T-helper 2 cell (primary cell): ENCODE results near the gene ARSG.
"Not testable (repeated sequence)": the region's sequence is repeated elsewhere in the genome, so short reads cannot be mapped to it uniquely, and the experiment has no call there.

Experiments used
- DNase-seq, 5 experiments: peaks; one replicate each; pipeline versions ENCODE4 v3.0.0 to v3.0.0-alpha.2; 2012 to 2022

Gene ARSG

GRCh38 chr17:68277807-68278206 is 13.5 kb upstream of the ARSG start:
- no peak for DNase-seq

GRCh38 chr17:68281965-68282364 is 9.3 kb upstream of the ARSG start:
- DNase-seq, result not testable (repeated sequence)

GRCh38 chr17:68288375-68288774 is 2.9 kb upstream of the ARSG start:
- no peak for DNase-seq

- peak in 2 of 5 experiments; percentile 17 to 43 for DNase-seq
Measured at GRCh38 chr17:68288804-68289203, 2.5 kb upstream of the ARSG start.

GRCh38 chr17:68289473-68289872 is 1.8 kb upstream of the ARSG start:
- DNase-seq, result no peak

- peak in 1 of 5 experiments; percentile 6 for DNase-seq
Measured at GRCh38 chr17:68289936-68290267, 1.4 kb upstream of the ARSG start.

GRCh38 chr17:68290268-68290954 is 884 bp upstream of the ARSG start:
- peak; percentile 38 to 89 (median 65) for DNase-seq

- DNase-seq, result peak; percentile 77 to 98 (median 91)
Measured at GRCh38 chr17:68291836-68292688, 767 bp downstream of the ARSG start.

- DNase-seq, result no peak
Measured at GRCh38 chr17:68292689-68293040, 1.4 kb downstream of the ARSG start.

- DNase-seq, result no peak
Measured at GRCh38 chr17:68293490-68294195, 2.3 kb downstream of the ARSG start.

- no peak for DNase-seq
Measured at GRCh38 chr17:68294196-68294555, 2.9 kb downstream of the ARSG start.

- no peak for DNase-seq
Measured at GRCh38 chr17:68294617-68295016, 3.3 kb downstream of the ARSG start.

- peak in 1 of 5 experiments; percentile 54 for DNase-seq
Measured at GRCh38 chr17:68295086-68295485, 3.8 kb downstream of the ARSG start.

GRCh38 chr17:68296217-68297191 is 5.2 kb downstream of the ARSG start:
- DNase-seq, result peak in 3 of 5 experiments; percentile 58 to 95 (median 74)

- peak in 1 of 5 experiments; percentile 16 for DNase-seq
Measured at GRCh38 chr17:68297195-68297594, 5.9 kb downstream of the ARSG start.

GRCh38 chr17:68298601-68299000 is 7.3 kb downstream of the ARSG start:
- peak in 1 of 5 experiments; percentile 54 for DNase-seq

GRCh38 chr17:68299817-68300216 is 8.5 kb downstream of the ARSG start:
- DNase-seq, result no peak

GRCh38 chr17:68301438-68301959 is 10.2 kb downstream of the ARSG start:
- no peak for DNase-seq

GRCh38 chr17:68302066-68302564 is 10.8 kb downstream of the ARSG start:
- no peak for DNase-seq

- no peak for DNase-seq
Measured at GRCh38 chr17:68302666-68303065, 11.4 kb downstream of the ARSG start.

GRCh38 chr17:68304706-68305105 is 13.4 kb downstream of the ARSG start:
- no peak for DNase-seq

GRCh38 chr17:68305142-68305541 is 13.8 kb downstream of the ARSG start:
- DNase-seq, result no peak
